Mononuclear cell (primary cell): ENCODE data around the gene NPFF. TPM values are rescaled to one million over a fixed set of nuclear protein-coding genes. Genes with fewer than 3 reads are reported as not detected.

Source experiments
- H3K27me3 ChIP-seq: 2 replicates; pipeline ENCODE4 v1.6.0; 2011; ENCODE audit warnings: low read length, control low read depth; ENCODE audit not compliant: insufficient read depth
- H3K4me1 ChIP-seq: 2 replicates; pipeline ENCODE4 v1.5.1; 2011; ENCODE audit warnings: mild to moderate bottlenecking, low read length, control low read depth; ENCODE audit not compliant: insufficient read depth
- H3K4me3 ChIP-seq: 2 replicates; pipeline ENCODE4 v1.5.1; 2011; ENCODE audit warnings: mild to moderate bottlenecking, low read length, moderate library complexity
- H3K9me3 ChIP-seq: 2 replicates; pipeline ENCODE4 v1.5.1; 2011; ENCODE audit warnings: low read depth, mild to moderate bottlenecking, control low read depth, low read length
- total RNA-seq: library from RNA; depleted of rRNA; stranded (reverse); fragments of >200 nt; gene quantifications from one replicate; pipeline ENCODE4 v1.2.3, GENCODE V29; 2012

NPFF gene
- total RNA-seq, 1 donor: not detected

DNA sequence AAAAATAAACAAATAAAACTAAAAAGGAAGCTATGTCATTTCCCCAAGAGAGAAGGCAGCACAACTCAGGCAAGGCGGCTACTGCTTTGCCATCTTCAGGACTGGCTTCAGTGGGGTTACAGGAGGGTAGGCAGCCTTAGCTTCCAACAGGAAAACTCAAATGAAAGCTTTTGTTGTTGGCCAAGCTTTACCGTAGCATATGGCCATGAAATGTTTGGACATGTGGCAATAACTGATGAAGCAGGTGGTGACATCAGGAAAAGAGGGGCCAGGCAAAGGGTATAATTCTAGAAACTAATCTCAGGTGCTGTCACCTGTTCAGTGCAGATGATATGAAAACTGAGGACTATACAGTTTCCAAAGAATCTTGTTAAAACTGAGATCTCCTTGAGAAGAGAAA, 22.8 kb upstream of the NPFF start:
- no peak overlapping the region for H3K4me3 ChIP-seq
- H3K9me3 ChIP-seq: no peaks in the 10 kb centered on the region
- no peaks in the 10 kb centered on the region for H3K27me3 ChIP-seq
- H3K4me1 ChIP-seq: peaks cover 6% of the 10 kb centered on the region

DNA sequence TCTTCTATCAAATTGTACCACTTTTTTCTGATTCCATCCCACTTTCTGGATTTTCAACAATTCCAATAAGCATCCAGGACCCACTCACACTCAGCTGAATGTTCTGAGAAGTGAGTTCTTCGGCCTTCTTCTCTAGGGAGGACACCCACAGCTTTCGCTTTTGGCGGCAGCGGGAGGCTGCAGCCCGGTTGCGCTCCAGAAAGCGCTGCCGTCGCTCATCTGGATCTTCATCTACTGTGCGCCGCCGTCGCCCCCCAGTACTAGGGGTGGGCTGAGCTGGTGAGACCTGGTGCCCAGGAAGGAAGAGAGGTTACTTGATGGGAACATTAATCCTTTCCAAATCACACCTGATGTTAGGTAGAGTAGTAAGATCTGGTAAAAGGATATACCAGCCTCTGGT, 17.2 kb upstream of the NPFF start:
- H3K4me1 ChIP-seq: no peaks in the 10 kb centered on the region
- no peaks in the 10 kb centered on the region for H3K27me3 ChIP-seq
- no peaks in the 10 kb centered on the region for H3K9me3 ChIP-seq
- no peak overlapping the region for H3K4me3 ChIP-seq

DNA sequence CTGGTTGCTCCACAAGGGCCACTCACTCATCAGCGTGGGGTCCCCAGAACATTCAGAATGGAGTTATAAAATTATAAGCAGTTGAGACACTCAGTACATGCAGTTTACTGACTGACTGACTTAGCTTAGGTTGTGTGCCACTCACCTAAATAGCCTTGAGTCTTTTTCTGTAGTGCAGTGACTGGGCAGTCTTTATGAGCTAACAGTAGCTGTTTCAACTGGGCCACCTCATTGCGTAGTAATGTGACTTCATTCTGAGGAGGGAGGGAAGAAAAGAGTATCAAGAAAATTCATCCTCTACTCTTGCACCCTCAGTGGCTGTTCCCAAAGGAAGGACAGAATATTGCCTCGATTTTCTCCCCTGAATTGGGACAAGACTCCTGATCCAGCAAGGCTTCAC, 15.8 kb upstream of the NPFF start:
- Histone ChIP-seq H3K4me1 (no peaks in the 10 kb centered on the region), H3K4me3 (no peak overlapping the region), H3K9me3 (no peaks in the 10 kb centered on the region), H3K27me3 (no peaks in the 10 kb centered on the region)

DNA sequence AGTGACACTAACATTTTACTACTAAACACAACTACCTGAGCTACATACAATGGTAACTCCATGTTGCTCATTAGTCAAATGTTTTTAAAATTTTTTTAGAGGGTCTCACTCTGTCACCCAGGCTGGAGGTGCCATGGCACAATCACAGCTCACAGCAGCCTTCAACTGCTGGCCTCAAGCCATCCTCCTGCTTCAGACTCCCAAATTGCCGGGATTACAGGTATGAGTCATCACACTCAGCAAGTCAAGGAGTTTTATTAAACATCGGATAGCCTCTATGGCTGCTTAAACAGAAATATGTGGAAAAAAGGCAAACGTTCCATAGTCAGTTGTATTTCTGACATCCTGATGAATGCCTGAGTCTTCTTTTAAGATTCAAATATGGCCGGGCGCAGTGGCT, 11.1 kb upstream of the NPFF start:
- Histone ChIP-seq H3K27me3 (no peaks in the 10 kb centered on the region), H3K9me3 (no peaks in the 10 kb centered on the region), H3K4me3 (no peak overlapping the region), H3K4me1 (no peaks in the 10 kb centered on the region)

DNA sequence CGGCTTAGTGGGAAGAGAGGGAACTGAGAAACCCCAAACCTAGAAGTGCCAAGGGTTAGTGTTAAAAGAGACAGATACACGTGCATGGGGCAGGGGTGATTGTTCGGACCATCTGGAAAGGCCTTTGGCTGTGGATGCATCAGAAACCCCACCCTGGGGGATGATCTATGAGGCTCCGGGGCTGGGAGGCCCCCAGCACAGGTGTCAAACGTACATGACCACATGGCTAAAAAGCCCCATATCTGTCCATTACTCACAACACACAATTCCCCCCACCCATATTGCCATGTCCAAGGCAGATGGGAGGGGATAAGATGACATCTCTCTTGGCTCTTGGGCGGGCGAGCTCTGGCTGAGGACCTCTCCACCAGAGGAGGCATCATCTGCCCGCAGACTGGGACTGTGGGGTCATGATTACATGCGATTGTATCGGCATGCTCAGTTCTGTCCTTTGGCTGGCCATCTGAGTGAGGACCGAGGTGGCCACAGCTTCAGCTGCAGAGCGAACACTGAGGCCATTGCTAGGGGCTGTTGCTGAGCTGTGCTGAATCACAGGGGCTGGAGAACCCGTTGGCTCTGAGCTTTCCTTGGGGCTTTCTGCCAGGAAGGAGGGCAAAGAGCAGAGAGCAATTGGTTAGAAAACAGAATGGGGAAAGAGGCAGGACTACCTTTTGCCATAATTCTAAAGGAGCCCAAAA, 9.6 kb upstream of the NPFF start:
- H3K27me3 ChIP-seq: no peaks in the 10 kb centered on the region
- H3K4me1 ChIP-seq: no peaks in the 10 kb centered on the region
- H3K9me3 ChIP-seq: no peaks in the 10 kb centered on the region
- no peak overlapping the region for H3K4me3 ChIP-seq

DNA sequence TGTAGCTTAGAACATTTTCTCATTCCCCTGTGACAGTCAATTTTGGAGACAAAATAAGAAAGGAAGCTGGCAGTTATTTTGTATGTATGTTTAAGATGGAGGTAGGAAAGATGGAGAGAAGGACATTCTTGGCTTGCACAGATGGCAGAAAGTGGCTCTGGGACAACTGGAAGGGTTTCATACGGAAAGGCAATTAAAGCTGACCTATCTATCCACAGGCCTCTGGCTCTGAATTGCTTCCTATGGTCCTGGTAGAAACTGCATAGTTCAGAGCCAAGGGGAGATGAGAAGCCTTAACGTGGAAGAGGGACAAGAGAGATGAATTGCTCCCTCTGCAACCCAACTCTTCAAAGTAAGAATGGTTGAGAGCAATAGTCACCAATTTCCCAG, 8.0 kb upstream of the NPFF start:
- no peaks in the 10 kb centered on the region for H3K27me3 ChIP-seq
- no peak overlapping the region for H3K4me3 ChIP-seq
- H3K4me1 ChIP-seq: no peaks in the 10 kb centered on the region
- no peaks in the 10 kb centered on the region for H3K9me3 ChIP-seq

DNA sequence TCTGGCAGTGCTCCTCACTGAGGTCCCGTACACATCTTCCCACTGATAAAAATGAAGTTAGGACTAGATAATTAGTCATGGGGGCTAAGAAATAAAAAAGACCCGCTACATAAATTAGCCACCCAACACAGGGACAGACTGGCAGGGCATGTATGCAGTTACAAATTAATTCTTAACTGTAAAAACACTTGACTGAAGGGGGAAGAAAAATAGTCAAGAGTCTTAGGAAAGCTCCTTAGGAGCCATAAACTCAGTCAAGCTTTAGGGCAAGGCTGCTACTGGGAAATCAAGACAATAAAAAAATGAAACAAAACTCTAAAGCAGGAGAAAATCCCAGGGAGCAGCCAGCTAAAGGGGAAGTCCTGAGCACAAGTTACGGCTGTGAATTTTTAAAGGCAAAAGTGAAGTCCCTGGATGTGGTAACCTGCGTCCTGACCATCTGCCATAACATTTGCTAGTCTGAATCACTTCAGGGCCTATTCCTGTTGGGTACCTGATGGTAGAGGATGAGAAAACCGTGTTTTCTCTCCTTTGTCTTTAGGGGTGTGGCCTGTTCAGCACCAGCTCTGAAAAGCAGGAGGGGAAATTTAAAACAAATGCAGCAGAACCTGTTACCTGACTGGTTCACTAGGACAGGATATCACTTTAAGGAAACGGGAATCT, 7.5 kb upstream of the NPFF start:
- no peaks in the 10 kb centered on the region for H3K4me1 ChIP-seq
- no peaks in the 10 kb centered on the region for H3K9me3 ChIP-seq
- H3K27me3 ChIP-seq: no peaks in the 10 kb centered on the region
- H3K4me3 ChIP-seq: no peak overlapping the region

DNA sequence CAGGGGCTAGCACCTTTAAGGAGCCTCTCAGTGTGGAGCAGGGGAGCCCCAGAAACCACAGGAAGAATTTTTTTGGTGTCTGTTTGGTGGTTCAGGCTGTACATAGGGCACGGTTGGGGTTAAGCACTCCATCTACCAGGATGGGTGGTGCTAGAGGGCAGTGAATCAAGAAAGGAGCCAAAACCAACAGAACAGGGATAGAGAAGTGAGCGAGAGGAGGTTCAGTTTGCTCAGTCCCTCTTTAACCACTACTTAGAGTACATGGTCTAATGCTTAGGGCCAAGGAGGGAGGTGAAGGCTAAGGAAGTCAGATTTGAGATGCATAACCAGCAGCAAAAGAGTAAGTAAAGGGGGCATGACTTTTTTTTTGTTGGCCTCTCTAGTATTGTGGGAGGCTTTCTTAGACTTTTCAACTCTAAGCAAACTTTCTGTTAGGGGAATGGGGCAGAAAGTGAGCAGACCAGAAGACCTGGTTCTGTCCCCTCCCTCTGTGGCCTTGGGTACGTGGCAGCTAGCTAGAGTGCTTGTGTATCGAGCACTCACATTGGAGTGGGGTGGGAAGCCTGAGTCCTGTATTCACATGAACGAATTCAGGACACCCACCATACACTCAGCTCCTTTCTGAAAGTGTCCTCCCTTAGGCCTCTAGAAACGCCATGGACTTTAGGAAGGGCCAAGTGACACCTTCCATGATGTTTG, 6.6 kb upstream of the NPFF start:
- Histone ChIP-seq H3K4me3 (no peak overlapping the region), H3K27me3 (no peaks in the 10 kb centered on the region), H3K4me1 (peaks cover 2% of the 10 kb centered on the region), H3K9me3 (no peaks in the 10 kb centered on the region)

DNA sequence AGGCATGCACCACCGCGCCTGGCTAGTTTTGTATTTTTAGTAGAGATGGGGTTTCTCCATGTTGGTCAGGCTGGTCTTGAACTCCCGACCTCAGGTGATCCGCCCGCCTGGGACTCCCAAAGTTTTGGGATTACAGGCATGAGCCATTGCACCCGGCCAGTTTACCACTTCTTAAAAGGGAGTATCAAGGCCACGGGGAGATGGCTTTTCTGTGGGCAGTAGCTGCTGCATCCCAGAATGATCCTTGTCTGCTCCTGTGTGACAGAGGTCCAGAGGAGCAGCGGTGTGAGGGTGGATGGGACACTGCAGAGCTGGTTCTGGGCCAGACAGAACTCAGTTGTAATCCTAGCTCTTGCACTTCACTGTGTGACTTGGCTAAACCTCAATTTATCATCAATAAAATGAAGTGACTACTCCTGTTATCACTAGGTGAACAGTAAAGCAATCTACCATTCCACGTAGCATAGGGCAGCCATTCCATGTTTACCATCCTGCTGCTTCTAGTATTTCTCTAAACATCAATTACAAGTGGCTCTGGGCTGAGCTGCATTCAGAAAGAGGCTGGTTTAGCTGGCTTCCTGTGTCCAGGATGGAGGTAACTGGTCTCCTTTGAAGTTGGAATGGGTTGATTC, 3.0 kb upstream of the NPFF start:
- peaks cover 9% of the 10 kb centered on the region for H3K4me1 ChIP-seq
- no peaks in the 10 kb centered on the region for H3K9me3 ChIP-seq
- H3K4me3 ChIP-seq: no peak overlapping the region
- no peaks in the 10 kb centered on the region for H3K27me3 ChIP-seq

DNA sequence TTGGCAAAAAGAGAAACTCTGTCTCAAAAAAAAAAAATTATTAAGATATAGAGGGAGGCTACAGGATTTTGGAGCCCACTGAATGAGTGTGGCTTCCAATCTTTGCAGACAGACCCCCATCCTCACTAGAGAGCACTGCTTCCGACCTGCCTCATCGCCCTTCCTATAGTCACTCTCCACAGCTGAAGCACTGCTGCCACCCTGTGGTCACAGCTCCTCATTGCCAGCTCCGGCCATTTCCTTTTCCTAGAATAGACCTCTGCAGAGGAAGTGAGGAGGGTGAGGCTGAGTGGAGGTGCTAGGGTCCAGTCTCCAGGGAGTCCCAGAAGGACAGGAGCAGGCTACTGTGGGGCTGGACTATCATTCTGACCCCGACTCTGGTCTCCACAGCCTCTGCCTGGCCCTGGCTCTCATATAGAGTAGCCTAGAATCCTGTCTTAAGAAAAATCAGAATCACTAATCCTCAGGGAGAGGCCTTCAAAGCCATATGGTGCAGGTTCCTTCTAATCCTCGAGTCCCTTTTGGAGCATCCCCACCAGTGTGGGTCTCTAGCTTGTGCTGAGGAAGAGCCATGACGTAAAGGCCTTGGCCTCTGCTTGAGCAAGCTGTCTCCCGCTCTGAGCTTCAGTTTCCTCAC, 1.4 kb upstream of the NPFF start:
- no peaks in the 10 kb centered on the region for H3K27me3 ChIP-seq
- H3K4me1 ChIP-seq: peaks cover 9% of the 10 kb centered on the region
- no peak overlapping the region for H3K4me3 ChIP-seq
- no peaks in the 10 kb centered on the region for H3K9me3 ChIP-seq

DNA sequence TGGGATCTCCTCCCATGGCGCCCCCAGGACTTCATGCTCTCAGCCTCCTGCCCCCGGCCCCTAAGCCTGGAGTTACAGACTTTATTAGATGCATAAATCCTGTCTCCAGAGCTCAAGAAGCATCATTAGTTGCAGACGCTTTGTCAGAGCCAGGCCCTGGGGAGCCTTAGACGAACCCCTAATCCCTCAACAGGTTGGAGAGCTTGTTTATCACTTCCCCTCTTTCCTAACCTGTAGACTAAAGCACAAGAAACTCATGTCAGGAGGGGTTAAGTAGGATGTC, 260 bp upstream of the NPFF start:
- no peak overlapping the region for H3K4me3 ChIP-seq
- no peaks in the 10 kb centered on the region for H3K9me3 ChIP-seq
- peaks cover 13% of the 10 kb centered on the region for H3K4me1 ChIP-seq
- H3K27me3 ChIP-seq: no peaks in the 10 kb centered on the region

DNA sequence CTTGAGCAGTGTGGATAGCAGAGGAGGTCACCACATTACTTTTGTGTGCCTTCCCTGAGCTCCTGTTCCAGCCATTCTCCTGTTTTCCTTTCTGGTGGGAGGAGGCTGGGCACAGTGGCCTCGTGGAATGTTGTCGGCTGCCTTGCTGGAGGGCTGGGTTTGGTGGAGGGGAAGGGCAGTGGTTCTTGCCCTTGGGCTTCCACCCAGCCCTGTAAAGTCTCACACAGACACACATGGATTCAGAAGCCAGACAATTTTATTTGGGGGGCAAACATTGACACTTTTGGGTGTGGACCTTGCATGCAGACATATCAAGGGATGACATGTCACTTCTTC, 866 bp downstream of the NPFF start:
- H3K9me3 ChIP-seq: no peaks in the 10 kb centered on the region
- peaks cover 23% of the 10 kb centered on the region for H3K4me1 ChIP-seq
- no peaks in the 10 kb centered on the region for H3K27me3 ChIP-seq
- H3K4me3 ChIP-seq: no peak overlapping the region

DNA sequence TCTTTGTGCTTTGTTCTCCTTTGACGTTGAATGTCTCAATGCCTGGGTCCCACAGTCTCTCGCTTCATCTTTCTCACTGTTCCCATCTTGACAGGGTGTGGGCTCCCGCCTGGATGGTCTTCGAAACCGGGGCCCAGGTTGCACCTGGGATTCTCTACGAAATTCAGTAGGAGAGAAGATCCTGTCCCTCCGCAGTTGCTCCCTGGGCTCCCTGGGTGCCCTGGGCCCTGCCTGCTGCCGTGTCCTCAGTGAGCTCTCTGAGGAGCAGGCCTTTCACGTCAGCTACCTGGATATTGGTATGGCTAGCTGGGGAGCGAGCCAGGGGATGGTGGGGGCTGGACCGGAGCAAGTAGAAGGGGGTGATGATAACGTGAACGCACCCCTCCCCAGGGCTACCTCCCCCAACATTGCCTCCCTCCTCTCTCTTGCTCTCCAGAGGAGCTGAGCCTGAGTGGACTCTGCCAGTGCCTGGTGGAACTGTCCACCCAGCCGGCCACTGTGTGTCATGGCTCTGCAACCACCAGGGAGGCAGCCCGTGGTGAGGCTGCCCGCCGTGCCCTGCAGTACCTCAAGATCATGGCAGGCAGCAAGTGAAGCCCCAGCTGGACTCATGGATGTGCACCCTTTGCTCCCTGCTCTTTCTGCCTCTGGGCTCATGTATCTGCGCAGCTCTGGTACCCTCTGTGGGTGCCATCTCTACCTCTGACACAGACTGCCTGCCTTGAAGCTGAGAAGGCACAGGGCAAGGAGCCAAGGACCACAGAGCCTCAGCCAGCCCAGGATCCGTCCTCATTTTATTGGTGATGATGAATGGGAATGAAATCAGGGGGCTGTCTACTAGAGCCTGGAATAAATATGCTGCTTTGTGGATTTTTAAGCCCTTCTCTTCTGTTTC, 1.5 kb downstream of the NPFF start:
- Histone ChIP-seq H3K27me3 (no peaks in the 10 kb centered on the region), H3K4me3 (no peak overlapping the region), H3K9me3 (no peaks in the 10 kb centered on the region), H3K4me1 (peaks cover 24% of the 10 kb centered on the region)

DNA sequence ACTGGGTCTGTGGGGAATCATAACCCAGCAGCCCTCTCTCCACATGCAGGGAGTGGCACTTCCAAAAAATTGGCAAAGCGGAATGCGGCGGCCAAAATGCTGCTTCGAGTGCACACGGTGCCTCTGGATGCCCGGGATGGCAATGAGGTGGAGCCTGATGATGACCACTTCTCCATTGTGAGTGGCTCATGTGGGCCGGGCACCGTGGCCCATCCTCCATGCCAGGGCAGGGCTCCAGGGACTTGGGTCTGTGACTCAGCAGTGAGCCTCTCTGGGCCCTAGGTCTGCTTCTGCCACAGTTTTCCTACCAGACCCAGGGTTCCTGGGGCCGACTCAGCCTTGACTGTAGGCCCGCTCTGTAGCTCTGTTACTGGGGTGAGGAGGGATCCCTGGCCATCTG, 2.2 kb downstream of the NPFF start:
- H3K27me3 ChIP-seq: no peaks in the 10 kb centered on the region
- H3K4me3 ChIP-seq: no peak overlapping the region
- peaks cover 27% of the 10 kb centered on the region for H3K4me1 ChIP-seq
- no peaks in the 10 kb centered on the region for H3K9me3 ChIP-seq
